GM10266 (cell line): ENCODE results near the gene PLA2R1.
A peak's percentile ranks its signal among the peaks of the same experiment; 100 is the strongest.

Experiments used
- DNase-seq: peaks from one replicate; pipeline ENCODE4 v3.0.0; 2012; ENCODE audit errors: extremely low spot score
- TF ChIP-seq, protein P1 (sequence below): IDR thresholded peaks from 2 replicates; pipeline ENCODE4 v1.5.1; 2012; ENCODE audit warnings: mild to moderate bottlenecking, low read depth; ENCODE audit not compliant: control insufficient read depth, insufficient read depth; ENCODE audit errors: missing control alignments

Gene PLA2R1

DNA sequence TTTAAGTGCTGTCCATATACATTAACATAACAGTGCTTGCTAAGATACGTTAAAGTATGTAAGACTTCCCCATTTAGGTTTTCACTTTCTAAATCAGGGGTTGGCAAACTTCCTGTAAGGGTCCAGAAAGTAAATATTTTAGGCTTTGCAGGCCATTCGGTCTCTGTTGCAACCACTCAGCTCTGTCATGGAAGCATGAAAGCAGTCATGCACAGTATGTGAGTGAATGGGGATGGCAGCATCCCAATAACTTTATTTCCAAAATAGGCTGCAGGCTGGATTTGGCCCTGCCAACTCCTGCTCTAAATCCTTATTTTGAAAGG, 128.7 kb downstream of the PLA2R1 start:
- TF ChIP-seq, protein P1, sequence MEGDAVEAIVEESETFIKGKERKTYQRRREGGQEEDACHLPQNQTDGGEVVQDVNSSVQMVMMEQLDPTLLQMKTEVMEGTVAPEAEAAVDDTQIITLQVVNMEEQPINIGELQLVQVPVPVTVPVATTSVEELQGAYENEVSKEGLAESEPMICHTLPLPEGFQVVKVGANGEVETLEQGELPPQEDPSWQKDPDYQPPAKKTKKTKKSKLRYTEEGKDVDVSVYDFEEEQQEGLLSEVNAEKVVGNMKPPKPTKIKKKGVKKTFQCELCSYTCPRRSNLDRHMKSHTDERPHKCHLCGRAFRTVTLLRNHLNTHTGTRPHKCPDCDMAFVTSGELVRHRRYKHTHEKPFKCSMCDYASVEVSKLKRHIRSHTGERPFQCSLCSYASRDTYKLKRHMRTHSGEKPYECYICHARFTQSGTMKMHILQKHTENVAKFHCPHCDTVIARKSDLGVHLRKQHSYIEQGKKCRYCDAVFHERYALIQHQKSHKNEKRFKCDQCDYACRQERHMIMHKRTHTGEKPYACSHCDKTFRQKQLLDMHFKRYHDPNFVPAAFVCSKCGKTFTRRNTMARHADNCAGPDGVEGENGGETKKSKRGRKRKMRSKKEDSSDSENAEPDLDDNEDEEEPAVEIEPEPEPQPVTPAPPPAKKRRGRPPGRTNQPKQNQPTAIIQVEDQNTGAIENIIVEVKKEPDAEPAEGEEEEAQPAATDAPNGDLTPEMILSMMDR: no peak
- peak; percentile 7 for DNase-seq

DNA sequence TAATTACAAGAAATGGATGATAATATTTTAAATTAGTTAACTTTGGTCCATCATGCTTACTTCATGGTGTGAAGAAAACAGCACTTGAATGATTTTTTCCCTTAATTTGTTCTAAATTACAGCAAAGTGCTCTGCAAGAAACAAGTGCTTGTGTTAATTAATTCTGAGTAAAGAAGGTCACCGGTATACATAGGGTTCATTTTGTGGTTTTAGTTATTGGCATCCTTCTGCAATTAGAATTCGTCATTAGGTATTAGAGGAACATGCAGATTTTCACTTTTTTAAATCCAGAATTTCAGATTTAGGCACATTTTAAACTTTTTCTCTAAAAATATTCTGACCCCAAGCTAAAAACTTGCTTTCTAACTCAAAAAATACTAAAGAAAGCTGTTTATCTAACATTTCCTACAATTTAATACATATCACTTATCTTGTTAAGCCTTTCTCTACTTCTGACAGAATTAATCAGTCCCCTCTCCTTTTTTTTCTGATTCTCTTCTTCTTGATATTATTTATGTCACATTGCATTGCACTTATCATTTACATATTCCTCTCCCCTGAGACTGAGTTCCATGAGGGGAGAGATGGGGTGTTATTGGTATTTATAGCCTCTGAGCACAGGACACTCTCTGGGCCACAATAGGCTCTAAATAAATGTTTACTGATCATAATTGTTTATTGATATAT, 129.2 kb downstream of the PLA2R1 start:
- TF ChIP-seq, protein P1: no peak
- no peak for DNase-seq

DNA sequence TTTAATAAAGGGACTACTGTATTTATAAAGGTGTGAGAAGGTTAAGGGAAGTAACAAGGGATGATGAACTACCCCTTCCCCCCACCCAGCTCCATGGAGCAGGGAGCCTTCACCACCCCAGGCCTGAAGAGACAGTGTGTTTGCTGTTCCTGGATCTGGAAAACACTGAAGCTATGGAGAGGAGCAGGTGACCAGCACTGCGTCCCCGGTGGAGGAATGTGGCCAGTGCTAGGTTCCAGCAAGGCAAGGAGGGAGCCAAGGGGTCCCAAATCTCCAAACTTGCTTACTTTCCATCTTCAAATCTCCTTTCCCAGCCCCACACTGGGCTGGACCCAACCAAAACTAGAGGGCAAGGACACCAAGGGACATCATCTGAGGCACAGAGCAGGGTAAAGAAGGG, 135.7 kb downstream of the PLA2R1 start:
- no peak for DNase-seq
- TF ChIP-seq, protein P1: no peak

DNA sequence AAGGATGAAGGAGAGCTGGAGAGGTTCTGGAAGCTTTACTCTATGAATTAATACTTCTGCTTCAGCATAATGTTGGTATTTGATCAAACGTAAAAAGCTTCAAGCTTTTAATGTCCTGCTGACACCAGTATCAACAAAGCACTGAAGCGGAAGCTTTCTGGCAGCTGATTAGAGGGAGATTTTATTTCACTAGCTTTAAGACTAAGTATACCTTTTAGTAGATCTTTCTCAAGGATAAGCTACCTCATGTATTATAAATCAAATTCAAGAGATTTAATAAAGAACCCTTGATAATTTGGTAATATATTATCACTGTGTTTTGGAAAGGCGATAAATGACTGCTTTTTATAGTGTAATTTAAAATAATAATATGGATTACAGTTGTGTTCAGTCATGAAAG, 136.4 kb downstream of the PLA2R1 start:
- TF ChIP-seq, protein P1: no peak
- no peak for DNase-seq

DNA sequence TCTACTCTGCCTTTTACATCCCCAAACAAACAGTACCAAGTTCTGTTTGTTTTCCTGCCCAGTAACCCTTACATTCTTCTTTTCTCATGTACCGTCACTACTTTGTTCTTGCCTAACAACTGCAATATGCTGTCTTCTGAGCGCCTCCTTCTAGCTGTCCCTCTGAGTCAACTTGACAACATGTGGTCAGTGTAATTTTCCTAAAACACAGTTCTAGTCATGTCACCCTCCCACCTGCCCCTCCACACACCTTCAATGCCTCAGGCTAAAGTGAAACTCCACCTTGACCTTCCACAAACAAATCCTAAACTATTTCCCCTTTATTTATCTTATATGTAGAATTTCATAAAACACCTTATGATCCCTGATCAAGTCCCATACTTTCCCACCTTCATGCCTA, 139.9 kb downstream of the PLA2R1 start:
- DNase-seq: peak; percentile 33
- TF ChIP-seq, protein P1: peak; percentile 9

DNA sequence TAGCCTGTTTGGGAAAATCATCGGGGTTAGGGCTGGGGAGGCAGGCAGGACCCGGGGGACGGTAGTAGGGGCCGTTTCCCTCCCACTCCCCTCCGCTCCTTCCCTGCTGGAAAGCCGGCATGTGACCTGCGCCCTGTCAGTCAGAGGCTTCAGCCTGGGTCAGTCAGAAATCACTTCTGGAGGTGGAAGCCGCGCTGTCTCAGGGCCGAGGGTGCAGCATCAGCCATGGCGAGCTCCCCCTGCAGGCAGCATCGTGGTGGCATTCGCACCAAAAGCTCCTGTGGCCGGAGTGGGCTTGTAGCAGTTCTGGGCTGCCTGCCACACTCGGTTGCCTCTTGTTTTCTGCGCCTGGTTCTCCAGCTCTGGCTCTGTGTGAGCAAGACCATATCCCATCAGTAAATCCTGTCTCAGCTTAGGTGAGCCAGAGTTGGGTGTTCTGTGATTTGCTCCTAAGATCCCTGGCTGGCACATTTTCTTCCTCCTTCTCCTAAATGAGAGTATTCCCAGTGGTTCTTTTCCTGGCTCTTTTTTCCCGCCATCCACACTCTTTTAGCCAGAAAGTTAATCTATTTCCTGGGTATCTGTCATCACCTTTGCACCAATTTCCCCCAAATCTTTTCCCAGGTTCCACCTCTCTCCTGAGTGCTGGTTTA, 140.5 kb downstream of the PLA2R1 start:
- DNase-seq: peak; percentile 76
- TF ChIP-seq, protein P1: peak; percentile 90

DNA sequence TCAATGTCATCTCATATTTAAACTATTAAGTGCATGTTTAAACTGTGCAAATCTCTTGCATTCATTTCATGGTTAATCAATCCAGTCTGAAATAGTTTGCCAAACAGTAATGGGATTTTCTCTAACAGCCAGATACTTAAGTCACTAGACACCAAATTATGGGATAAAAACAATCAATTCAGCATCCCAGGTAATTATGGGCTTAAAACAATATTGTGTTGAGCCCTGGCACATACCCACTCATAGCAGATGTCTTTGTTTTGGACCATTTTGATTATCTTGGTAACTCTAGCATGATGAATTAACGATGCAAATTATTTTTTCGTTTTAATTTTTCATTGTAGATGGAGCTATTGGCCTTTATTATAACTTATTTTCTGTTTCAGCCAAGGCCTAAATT, 145.9 kb downstream of the PLA2R1 start:
- TF ChIP-seq, protein P1: no peak
- no peak for DNase-seq
